Effector CD4-positive, alpha-beta T cell (primary cell): Measurements from ENCODE around the gene GRK2.
"Not testable (repeated sequence)": the region's sequence is repeated elsewhere in the genome, so short reads cannot be mapped to it uniquely, and the experiment has no call there.

Experiments used
- DNase-seq: peaks from one replicate; pipeline ENCODE4 v3.0.0-alpha.2; 2020
- total RNA-seq: gene quantifications from one replicate; lab custom pipeline; 2026; lab: John Stamatoyannopoulos, UW

GRK2 gene
- total RNA-seq = 352 reads per million, percentile 96 among the genes with 10 or more reads in this experiment

DNA sequence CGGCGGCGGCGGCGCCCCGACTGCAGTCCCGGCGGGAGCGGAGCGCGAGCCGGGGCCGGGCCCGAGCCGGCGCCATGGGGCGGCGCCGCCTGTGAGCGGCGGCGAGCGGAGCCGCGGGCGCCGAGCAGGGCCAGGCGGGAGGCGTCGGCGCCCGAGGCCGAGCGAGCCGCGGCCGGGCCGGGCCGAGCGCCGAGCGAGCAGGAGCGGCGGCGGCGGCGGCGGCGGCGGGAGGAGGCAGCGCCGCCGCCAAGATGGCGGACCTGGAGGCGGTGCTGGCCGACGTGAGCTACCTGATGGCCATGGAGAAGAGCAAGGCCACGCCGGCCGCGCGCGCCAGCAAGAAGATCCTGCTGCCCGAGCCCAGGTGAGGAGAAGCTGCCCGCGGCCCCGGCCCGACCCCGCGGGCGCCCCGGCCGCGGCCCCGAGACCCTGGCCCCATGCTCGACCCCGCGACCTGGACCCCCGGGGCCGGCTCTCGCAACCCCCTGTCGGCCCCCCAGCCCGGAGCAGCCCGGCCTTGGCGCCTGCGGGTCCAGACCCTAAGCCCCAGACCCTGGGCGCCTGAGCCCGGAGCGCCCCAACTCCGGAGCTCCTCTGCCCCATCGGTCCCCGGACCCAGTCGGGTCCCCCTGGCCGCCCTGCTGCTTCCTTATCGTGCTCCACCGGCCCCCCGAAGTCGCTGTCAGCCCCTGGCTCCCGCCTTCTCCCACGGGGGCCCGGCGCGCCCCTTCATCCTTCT, at the start of gene GRK2:
Gene GRK2 (plus strand): TSS at position 25 of the 739 bp plus-strand sequence. CDS start 227 bp downstream, at position 252.
- no peak for DNase-seq

DNA sequence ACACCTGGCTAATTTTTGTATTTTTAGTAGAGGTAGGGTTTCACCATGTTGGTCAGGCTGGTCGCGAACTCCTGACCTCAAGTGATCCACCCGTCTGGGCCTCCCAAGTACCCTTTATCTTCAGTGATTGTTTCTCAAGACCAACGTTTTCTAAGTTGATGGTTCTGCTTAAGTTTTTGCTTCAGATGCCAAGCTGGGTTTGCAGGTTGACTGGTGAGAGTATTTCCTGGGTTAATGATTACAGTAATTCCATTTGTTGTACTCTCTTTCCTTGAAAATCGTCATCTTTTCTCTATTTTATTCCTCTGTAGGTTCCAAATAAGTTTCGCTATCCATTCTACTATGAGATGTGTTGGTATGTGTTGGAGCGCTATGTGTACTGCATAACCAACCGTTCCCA, 38.5 kb upstream of the GRK2 start:
- no peak for DNase-seq

DNA sequence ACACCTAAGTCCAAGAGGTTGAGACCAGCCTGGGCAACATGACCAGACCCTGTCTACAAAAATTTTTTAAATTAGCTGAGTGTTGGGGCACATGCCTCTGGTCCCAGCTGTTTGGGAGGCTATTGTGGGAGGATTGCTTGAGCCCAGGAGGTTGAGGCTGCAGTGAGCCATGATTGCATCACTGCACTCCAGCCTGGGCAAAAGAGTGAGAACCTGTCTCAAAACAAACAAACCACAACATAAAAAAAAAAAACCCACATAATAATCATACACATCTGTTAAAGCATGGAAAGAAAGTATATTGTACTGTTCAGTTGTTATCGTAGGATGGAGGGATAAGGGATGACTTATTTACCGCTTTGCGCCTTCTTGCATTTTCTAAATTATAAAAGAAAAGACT, 35.9 kb upstream of the GRK2 start:
- DNase-seq = no peak

DNA sequence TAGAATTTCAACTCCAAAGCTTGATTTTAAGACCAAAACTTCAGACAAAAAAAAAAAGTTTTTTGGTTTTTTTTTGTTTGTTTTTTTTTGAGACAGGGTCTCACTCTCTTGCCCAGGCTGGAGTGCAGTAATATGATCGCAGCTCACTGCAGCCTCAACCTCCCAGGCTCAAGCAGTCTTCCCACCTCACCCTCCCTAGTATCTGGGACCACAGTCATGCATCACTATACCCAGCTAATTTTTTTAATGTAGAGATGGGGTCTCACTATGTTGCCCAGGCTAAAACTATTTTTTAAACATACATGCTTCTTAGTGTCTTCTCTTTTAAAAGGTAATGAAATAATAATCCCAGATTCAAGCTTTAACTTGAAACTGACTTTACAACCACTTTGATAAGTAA, 35.4 kb upstream of the GRK2 start:
- DNase-seq = no peak

GRCh38 chr11:67233584-67234190, 32.6 kb upstream of the GRK2 start:
- no peak for DNase-seq

DNA sequence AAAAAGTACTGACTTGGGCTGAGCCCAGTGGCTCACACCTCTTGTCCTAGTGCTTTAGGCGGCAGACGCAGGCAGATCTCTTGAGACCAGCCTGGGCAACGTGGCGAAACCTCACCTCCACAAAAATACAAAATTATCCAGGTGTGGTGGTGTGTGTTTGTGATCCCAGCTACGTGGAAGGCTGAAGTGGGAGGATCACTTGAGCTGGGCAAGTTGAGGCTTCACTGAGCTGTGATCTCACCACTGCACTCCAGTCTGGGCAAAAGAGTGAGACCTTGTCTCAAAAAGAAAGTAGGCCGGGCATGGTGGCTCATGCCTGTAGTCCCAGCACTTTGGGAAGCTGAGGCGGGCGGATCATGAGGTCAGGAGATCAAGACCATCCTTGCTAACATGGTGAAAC, 31.7 kb upstream of the GRK2 start:
- DNase-seq = not testable (repeated sequence)

DNA sequence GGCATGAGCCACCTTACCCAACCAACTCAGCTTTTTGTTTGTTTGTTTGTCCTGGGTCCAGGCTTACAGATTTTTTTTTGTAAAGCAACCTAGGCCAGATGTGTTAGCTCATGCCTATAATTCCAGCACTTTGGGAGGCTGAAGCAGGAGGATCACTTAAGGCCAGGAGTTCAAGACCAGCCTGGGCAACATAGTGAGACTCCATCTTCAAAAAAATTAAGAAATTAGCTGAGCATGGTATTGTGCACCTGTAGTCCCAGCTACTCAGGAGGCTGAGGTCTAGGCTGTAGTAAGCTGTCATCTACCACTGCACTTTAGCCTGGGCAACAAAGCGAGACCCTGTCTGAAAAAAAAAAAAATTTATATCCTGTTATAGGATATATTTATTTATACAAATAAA, 28.7 kb upstream of the GRK2 start:
- DNase-seq = no peak

DNA sequence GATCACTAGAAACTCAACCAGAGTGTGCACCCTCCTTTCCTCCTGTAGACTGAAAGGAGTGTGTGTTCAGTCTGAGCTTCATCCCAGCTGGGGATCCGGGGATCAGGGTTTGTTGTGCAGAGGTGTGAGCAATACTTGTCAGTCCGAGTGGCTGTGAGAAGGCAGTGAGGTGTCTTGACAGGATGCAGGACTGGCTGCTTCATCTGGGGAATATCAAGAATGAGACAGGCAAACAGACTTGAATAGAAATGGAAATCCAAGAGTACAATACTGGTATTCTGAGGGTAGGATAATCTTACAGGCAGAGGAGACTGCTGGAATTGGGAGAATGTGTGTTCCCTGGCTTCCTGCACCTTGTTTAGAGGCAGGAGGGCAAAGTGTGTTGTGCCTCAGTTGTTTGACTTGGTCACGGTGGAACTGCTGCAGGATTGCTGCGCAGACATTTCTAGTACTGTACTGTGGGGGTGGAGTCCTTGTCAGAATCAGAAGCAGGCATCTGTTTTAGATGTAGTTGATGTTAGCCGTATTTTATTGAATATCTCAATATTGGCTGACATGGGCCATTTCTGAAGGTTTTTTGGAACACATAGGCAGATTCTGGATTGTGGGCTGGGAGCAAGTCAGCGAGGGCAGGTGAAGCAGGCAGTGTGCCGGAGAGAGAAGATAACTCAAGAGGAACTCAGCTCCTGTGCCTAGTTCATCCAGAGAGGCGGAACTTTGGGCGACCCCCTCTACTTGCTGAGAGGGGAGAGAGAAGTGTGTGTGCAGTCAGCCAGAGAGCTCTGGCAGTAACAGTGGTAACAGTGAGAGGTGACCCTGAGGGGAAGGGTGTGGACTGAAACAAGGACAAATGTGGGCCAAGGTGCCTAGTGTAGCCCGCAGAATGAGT, 27.1 kb upstream of the GRK2 start:
- no peak for DNase-seq

DNA sequence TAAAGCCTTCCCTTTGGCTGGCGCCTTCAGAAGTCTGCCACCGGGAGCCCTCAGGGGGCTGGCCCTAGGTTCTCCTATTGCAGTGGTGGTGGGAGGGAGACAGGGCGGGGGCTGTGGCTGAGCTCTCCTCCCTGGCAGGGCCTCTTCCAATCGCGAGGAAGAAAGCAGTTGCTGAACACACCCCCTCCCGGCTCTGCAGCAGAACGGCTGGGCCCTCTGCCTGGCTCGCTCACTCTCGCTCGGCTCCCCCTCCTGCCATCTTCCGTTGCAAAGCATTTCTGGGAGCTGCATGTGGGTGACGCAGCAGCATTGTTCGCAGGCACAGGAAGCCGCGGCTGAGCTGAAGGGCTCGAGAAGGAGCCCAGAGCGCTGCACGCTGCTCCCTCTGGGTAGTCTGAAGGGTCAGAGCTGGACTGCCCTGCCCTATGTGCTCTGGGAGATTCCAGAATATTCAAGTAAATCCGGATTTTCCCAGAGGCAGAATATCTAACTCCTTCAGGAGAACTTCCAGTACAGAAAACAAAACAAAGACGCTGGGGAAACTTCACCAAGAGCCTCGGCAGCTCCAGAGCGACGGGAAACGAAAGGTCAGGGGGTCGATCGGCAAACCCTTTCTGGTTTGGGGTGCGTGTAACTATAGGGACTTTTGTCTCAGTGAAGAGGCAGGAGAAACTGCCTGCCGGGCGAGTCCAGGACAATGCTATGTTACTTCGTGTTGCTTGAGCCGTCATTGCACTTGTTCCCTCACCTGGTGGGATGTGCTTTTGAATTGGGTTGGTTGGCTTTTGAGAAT, 26.3 kb upstream of the GRK2 start:
- peak; percentile 96 for DNase-seq

DNA sequence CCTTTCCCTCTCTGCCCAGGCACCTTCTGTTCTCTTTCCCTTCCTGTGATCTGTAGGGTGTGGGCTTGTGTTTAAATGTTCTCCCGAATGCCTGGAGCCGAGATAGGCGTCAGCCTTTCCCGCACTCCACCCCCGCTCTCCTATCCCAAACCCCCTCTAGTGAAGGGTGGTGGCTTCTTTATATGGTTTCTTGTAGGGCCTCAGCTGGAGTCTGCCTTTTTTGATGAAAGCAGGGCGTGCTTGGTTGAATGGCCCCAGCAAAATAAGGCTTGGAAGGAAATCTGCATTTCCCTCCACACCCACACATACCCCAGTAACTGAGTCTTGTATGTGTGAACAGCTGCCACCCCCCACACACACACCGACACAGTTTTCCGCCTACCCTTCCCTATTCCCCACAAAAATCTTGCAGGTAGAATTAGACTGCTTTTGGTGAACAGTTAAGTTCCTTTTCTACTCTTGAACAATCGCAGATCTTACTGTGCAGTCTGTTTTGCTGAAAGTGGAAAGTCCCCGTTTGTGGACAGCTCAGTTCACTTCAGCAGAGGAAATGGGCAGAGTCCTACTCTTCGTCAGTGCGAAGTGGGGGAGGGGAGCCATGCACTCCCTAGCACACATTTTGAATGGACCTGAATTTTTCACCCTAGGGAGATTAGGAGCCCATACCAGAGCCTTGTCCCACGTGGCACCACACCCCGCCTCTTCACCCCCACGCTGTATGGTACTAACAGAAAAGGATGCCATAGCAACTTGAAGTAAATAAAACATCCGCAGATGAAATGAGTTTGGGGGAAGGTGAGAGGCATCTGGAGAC, 25.5 kb upstream of the GRK2 start:
- DNase-seq = peak; percentile 82

DNA sequence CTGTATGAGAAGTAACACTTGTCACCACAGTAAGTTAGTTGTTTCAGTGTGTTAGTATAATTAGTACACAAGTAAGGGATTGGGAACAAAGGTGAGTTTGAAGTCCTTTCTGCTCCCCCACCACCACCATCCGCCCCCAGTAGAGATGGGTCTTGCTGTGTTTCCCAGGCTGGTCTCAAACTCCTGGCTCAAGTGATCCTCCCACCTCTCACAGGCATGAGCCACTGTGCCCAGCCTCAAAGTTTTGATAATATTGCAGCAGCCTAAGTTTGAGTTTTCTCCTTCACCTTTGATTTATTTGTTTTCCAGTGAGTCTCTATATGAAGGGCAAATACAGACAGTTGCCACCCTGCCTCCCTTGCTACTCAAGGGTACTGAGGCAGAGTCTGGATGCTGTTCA, 23.7 kb upstream of the GRK2 start:
- DNase-seq = no peak

- DNase-seq = no peak
Measured at GRCh38 chr11:67243051-67243450, 23.2 kb upstream of the GRK2 start.

DNA sequence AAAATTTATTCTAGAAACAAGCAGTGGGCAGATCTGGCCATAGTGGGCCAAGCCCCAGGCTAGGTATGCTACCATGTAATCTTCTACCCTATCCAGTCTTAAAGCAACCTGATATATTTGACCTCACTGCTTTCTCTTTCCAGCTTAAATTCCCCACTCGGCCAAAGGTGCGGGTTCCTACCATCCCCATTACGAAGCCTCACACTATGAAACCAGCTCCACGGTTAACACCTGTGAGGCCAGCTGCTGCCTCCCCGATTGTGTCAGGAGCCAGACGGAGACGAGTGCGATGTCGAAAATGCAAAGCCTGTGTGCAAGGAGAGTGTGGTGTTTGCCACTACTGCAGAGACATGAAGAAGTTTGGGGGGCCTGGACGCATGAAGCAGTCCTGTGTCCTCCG, 21.2 kb upstream of the GRK2 start:
- no peak for DNase-seq

DNA sequence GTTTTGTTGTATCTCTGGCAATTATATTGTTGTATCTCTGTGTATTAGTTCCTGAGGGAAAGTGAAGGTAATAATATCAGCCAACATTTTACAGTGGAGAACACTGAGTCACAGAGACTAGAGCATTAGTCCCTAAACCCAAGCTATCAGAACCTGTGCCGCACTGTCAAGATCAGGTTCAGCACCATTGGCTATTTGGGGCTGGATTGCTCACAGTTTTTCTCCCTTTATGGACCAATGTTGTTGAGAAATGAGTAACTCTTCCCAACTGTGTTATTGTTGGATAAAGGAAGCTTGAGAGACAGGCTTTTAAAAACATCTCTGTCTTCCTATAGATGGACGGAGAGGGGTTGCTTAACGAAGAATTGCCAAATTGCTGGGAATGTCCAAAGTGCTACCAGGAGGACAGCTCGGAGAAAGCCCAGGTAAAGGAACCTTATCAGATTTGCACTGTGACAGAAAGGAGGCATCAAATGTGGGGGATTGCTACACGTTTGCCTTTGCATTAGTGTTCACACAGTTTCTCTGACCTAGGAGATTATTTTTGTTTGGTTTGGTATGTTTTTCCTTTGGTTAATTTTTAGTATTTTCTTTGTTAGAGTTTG, 18.2 kb upstream of the GRK2 start:
- no peak for DNase-seq

- no peak for DNase-seq
Measured at GRCh38 chr11:67248653-67249052, 17.6 kb upstream of the GRK2 start.

- DNase-seq = no peak
Measured at GRCh38 chr11:67250059-67251043, 15.9 kb upstream of the GRK2 start.

GRCh38 chr11:67251841-67252240, 14.4 kb upstream of the GRK2 start:
- no peak for DNase-seq

GRCh38 chr11:67252831-67253239, 13.4 kb upstream of the GRK2 start:
- DNase-seq = no peak

DNA sequence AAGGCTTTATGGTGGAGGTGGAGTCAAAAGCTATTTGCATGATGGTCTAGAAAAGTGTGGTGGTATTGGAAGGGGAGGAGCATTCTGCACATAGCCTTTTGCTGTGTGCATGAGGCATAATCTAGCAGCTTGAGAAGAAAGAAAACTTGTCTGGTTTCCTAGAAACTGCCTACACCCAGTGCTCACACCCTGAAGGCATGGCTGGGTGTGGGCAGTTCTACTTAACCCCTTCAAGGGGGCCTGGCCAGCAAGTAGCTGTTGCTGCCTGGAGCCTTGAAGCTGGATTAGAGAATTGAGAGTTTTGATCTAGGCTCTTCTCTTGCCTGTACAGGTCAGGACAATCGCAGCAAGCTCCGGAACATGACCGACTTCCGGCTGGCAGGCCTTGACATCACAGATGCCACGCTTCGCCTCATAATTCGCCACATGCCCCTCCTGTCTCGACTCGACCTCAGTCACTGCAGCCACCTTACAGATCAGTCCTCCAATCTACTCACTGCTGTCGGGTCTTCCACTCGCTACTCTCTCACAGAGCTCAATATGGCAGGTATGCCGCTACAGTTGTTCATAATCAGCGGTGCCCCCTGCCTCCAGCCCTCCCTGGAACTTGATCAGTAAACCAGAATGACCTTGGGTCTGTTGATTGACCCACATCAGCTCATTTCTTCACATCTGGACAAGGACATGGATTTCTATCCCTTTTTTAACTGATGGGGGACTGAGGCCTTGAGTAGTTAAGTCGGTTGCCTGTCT, 12.2 kb upstream of the GRK2 start:
- no peak for DNase-seq
